Measurements from ENCODE around the gene LHFPL2.
A peak's percentile ranks its signal among the peaks of the same experiment; 100 is the strongest.
"Not testable (repeated sequence)": the region's sequence is repeated elsewhere in the genome, so short reads cannot be mapped to it uniquely, and the experiment has no call there.

The LHFPL2 gene, protein sequence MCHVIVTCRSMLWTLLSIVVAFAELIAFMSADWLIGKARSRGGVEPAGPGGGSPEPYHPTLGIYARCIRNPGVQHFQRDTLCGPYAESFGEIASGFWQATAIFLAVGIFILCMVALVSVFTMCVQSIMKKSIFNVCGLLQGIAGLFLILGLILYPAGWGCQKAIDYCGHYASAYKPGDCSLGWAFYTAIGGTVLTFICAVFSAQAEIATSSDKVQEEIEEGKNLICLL

DNA sequence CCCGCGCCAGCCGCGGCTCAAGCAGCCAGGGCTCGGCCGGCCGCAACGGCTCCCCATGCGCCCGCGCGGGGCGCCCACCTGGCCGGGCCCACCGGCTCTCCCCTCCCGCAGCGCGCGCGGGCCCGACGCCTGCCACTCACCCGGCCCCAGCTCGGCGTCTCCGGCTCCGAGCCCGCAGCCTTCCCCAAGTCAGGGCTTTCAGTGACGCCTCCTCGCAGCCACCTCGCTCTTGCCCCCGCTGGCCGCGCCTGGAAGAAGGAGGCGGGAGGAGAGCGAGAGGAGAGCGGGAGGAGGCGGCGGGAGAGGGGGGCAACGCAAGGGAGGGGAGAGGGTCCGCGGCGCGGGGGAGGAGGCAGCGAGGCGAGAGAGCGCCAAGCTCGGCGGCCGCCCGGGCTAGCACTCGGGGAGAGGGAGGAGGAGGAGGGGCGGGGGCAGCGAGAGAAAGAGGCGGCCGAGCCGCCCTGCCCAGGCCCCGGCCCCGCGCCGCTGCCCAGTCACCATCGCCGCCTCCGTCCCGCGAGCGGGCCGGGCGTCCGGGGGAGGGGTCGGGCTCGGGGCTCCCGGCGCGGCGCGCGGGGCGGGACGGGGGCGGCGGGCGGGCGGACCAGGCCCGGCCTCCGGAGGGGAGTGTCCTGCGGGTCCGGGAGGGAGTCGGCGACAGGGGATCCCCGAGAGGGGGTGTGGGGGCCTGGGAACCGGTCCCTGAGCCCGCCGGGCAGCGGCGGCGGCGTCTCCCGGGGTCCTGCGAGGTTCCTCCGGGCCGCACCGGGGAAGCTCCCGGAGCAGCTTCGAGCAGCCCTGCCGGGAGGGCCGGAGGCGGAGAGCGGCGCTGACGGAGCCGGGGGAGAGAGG, at the start of gene LHFPL2:
Gene LHFPL2 (minus strand): TSS at position 414 of the 852 bp plus-strand sequence. CDS start 138,559 bp downstream, outside the sequence.
- DNase-seq (ENCODE audit: low spot score): peak; percentile 6

DNA sequence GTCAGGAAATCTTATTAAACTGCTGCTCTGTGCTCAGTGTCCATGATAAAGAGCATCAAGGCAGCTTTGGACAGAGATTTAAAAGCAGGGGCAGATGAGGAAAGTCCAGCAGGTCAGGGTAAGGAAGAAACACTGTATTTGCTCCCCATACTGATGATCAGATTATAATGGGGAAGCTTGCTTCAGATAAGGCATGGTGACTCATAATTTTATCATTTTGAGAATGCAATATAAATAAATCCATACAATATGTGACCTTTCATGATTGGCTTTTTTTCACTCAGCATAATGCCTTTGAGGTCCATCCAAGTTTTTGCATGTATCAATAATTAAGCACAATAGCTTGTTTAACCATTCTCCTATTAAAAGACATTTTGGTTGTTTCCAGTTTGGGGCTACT, 48.1 kb upstream of the LHFPL2 start:
- DNase-seq (ENCODE audit: low spot score): no peak

DNA sequence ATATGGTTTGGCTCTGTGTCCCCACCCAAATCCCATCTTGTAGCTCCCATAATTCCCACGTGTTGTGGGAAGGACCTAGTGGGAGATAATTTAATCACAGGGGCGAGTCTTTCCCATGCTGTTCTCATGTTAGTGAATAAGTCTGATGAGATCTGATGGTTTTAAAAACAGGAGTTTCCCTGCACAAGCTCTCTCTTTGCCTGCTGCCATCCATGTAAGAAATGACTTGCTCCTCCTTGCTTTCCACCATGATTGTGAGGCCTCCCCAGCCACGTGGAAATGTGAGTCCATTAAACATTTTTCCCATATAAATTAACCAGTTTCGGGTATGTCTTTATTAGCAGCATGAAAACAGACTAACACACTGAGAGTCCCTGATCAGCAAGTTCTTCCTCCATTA, 47.5 kb upstream of the LHFPL2 start:
- not testable (repeated sequence) for DNase-seq (ENCODE audit: low spot score)

DNA sequence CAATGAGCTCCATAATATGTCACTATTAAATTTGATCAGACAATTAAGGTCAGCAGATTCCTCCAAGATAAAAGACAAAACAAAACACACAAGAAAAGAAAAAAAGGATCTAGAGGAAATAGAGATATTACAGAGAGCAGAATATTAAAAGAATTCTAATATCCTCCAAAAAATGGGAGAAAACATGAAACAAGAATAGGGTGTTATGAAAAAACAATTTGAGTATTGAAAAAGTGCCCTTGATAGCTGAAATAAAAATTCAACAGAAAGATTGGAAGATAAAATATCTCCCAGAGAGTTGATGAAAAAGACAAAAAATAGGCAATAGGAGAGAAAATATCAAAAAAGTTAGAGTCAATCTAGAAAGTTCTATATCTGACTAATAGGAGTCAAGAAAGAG, 44.8 kb upstream of the LHFPL2 start:
- DNase-seq (ENCODE audit: low spot score): no peak

DNA sequence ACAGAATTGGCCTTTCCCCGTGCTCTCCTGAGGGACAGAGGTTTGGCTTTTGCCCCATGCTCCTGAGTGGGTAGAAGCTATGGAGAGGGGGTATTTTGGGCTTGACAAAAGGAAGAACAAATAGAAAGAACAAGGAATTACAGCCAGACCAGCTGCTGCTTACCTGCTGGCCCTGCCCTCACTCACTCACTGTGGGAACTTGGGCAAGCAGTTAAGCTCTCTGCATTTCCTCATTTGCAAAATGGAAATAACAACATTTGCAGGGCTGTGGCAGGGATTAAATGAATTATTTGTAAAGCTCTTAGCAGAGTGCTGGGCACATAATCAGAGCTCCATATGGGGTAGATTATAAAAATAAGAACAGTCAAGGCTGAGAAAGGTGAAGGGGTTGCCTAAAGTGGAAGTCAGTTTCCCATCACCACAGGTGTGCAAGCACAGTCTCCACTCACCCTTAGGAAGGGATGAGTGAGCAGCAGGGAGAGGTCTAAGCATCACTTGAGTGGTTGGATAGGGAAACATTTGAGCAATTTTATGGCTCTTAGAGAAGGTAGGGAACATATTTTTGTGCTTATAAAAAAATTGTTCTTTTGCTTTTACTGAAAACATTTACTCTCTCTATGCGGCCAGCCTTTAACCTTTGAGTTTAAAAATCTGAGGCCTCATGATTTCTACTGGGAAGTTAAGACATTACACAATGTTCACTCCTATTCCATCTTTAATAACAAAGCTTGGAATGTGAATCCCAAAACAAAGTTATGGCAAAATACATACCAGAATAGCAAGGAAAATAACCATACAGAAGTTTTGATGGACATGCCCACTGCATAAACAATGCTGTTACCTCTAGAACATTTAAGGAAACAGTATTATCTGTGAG, 42.8 kb upstream of the LHFPL2 start:
- DNase-seq (ENCODE audit: low spot score): no peak

DNA sequence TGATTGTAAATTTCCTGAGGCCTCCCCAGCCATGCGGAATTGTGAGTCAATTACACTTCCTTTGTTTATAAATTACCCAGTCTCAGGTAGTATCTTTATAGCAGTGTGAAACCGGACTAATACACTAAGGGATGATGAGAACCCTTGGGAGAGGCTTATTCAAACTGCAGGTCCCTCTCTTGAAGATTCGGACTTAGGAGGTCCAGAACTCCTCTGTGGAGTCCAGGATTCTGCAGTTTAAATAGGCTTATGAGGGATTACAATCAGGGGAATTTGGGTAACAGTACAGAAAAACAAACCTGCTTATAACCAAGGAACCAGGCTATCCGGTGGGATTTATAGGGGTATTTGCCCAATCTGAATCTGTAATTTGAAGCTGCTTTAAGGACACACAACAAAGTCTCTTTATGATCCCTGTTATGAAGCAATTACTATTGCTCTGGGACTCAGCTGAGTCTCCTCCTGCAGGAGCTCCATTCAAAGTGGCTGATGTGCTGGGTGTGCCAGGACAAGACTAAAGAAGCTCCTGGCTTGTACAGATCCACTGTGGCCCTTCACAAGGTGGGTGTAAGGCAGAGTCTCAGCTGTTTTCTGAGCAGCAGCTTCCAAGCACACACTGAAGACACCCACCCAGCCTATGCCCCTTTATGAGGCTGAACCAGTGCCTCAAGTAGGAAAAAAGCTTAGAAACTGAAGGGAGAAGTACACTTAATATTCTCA, 41.8 kb upstream of the LHFPL2 start:
- no peak for DNase-seq (ENCODE audit: low spot score)

DNA sequence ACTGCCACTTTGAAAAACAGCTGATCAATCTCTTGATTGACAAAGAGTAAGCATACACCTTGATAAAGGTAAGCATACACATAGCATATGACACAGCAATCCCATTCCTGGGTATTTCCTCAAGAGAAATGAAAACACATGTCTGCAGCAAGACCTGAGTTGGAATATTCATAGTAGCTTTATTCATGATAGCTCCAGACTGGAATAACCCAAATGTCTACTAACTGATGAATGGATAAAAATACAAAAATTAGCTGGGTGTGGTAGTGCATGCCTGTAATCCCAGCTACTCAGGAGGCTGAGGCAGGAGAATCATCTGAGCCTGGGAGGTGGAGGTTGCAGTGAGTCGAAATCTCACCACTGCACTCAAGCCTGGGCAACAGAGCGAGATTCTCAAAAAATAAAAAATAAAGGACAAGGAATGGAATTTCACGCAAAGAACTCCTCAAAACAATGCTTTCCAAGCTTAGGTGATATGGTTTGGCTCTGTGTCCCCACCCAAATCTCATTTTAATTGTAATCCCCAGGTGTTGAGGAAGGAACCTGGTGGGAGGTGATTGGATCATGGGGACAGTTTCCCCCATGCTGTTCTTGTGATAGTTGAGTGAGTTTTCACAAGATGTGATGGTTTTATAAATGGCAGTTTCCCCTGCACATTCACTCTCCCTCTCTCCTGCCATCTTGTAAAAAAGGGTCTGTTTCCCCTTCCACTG, 41.1 kb upstream of the LHFPL2 start:
- no peak for DNase-seq (ENCODE audit: low spot score)

DNA sequence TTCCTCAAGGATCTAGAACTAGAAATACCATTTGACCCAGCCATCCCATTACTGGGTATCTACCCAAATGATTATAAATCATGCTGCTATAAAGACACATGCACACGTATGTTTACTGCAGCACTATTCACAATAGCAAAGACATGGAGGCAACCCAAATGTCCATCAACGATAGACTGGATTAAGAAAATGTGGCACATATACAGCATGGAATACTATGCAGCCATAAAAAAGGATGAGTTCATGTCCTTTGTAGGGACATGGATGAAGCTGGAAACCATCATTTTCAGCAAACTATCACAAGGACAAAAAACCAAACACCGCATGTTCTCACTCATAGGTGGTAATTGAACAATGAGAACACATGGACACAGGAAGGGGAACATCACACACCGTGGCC, 38.9 kb upstream of the LHFPL2 start:
- not testable (repeated sequence) for DNase-seq (ENCODE audit: low spot score)

DNA sequence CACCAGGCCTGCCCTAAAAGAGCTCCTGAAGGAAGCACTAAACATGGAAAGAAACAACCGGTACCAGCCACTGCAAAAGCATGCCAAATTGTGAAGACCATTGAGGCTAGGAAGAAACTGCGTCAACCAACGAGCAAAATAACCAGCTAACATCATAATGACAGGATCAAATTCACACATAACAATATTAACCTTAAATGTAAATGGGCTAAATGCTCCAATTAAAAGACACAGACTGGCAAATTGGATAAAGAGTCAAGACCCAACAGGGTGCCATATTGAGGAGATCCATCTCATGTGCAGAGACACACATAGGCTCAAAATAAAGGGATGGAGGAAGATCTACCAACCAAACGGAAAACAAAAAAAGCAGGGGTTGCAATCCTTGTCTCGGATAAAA, 35.3 kb upstream of the LHFPL2 start:
- DNase-seq (ENCODE audit: low spot score): not testable (repeated sequence)

DNA sequence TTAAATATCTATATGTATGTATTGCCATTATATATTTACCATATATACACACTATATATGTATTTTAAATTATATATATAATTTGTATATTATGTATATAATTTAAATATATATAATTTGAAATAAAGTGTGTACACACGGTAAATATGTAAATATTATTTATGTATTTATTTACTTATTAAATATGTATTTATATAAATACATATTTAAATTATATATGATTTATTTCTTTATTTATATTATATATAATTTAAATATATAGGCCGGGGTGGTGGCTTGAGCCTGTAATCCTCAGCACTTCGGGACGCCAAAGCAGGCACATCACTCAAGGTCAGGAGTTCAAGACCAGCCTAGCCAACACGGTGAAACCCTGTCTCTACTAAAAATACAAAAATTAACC, 31.3 kb upstream of the LHFPL2 start:
- no peak for DNase-seq (ENCODE audit: low spot score)

DNA sequence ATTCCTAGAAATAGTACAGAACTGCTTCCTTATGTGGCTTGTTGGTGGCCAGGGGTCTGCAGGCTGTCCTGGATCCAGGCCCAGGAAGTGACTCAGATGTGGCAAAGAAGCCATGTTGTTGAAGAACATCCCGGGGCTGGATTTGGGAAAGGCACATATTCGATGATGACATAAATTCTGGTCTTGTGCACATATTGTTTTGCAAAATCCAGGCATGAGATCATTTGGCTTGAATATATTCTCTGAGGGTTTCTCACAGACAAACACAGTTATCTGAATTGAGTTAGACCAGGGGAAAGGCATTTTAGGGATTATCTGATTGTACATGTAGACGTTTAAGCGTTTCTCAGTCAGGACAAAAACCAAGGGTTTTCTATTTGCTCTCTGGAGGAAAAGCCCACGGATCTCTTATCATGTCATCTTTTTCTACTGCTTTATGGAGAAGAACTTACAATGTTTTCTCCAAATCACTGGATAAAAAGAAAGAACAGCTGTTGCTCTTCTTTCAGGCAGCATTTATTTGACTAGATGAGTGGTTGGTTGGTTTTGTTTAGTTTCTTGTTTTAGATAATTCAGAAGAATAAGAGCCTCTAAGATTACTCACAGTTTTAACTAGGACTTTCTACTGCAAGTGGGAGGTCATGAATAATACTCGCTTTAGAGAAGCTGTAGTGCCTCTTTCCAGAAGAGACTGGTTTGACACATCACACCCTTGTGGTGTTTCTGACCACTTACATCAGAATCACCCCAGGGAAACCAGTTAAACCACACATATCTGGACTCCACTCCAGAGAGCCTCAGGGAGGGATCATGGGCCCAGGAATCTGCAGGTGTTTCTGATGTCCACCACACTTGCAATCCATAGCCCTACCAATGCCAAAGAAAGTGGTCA, 29.5 kb upstream of the LHFPL2 start:
- DNase-seq (ENCODE audit: low spot score): no peak

DNA sequence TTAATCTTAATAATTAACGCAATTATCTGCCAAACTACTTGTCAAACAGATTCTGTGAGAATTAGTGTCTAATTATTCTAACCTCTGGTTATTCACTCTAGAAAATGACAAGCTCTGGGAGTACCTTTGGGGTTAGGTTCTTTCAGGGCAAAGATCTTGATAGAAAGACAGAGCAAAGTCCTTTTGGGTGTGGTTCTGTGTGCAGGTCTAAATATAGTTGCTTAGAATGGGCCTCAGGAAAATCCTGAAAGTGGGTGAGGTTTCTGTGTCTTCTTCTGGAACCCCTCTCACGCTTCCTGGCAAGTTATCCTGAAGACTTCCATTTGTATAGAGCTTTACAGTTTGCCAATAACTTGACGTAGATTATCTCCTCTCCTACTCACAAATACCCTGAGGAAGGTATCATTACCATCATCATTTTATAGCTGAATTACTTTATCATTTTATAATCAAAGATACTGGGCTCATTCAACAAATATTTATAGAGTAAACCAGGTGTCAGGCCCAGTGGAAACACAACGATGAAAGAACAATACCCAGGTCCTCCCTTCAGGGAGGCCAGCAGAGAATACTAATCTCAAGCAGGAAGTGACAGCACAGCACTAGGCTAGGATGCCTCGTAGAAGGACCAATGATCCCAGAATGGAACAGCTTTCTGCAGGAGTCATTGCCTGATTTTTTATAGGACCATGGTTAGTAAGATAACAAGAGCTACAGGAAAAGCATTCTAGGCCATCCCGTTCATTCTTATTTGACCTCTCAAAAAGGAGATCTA, 27.6 kb upstream of the LHFPL2 start:
- no peak for DNase-seq (ENCODE audit: low spot score)

DNA sequence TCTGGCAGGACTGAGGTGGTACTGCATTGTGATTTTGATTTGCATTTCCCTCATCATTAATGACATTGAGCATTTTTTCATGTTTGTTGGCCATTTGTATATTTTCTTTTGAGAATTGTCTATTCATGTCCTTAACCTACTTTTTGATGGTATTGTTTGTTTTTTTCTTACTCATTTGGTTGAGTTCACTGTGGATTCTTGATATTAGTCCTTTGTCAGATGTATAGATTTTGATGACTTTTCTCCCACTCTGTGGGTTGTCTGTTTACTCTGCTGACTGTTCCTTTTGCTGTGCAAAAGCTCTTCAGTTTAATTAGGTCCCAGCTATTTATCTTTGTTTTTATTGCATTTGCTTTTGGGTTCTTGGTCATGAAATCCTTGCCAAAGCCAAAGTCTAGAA, 25.3 kb upstream of the LHFPL2 start:
- not testable (repeated sequence) for DNase-seq (ENCODE audit: low spot score)

DNA sequence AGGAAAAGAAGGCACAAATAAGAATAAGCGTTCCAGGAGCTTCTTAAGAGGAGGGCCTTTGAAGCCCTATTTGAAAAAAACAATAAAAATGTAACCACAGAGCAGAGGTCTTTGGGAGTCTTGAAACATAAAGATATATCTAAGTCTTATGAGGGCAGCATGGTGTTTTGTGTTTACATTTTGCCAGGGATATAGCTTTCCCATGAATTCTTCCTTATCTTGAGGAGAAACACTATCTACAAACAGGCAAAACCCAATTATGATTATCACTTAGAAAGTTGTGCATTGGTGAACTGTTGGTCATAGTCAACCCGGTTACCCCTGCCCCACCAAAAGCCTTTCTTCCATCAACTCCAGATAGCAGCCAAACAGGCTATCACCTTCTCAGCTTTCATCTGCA, 23.6 kb upstream of the LHFPL2 start:
- DNase-seq (ENCODE audit: low spot score): no peak

DNA sequence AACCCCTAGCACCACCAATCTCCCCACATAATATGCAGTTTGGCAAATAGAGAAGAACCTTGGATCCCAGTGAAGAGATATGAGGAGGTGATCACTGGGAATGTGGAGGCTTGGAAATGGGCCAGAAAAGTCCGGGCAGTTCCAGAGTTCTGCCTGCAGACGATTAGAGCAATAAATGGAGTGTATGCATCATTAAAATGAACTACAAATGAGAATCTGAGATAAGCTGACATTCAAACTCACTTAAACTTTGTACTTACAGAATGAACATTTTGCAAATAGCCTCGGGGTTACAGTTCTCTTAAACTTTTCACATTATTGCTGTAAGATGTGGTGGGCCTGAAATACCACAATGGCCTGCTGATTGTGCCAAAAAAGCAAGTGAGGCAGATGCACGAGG, 23.0 kb upstream of the LHFPL2 start:
- DNase-seq (ENCODE audit: low spot score): no peak

DNA sequence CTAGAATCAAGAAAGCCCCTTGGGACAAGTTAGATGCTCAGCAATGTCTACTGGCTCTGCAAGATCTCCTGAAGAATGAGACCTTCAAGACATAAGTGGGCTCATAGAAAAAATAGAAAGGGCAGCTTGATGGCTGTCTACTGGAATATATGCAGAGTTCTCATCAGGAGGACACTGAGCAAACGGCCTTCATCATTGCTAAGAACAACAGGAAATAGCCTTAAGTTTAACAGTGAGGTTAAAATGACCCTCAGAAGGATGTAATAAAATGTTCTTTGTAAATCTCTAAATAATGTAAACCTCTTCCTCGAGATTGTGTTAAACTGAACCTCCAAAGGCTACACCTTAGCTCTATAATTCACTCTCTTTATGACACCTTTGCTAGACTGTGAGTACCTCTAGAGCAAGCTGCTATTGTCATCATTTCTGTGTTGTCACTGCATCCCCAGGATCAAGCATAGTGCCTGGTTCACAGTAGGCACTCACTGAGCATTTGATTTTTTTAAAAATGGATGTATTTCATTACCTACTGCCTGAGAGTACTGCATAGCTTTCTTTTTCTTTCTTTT, 22.2 kb upstream of the LHFPL2 start:
- DNase-seq (ENCODE audit: low spot score): no peak

DNA sequence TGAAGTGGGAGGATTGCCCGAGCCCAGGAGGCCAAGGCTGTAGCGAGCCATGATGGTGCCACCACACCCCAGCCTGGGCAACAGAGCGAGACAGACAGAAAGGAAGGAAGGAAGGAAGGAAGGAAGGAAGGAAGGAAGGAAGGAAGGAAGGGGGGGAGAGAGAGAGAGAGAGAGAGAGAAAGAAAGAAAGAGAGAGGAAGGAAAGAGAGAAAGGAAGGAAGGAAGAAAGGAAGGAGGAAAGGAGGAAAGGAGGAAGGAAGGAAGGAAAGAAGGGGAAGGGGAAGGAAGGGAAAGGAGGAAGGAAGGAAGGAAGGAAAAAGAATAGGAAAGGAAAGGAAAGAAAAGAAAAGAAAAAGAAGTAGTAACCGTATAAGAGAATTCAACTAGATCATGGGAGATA, 20.8 kb upstream of the LHFPL2 start:
- DNase-seq (ENCODE audit: low spot score): no peak

DNA sequence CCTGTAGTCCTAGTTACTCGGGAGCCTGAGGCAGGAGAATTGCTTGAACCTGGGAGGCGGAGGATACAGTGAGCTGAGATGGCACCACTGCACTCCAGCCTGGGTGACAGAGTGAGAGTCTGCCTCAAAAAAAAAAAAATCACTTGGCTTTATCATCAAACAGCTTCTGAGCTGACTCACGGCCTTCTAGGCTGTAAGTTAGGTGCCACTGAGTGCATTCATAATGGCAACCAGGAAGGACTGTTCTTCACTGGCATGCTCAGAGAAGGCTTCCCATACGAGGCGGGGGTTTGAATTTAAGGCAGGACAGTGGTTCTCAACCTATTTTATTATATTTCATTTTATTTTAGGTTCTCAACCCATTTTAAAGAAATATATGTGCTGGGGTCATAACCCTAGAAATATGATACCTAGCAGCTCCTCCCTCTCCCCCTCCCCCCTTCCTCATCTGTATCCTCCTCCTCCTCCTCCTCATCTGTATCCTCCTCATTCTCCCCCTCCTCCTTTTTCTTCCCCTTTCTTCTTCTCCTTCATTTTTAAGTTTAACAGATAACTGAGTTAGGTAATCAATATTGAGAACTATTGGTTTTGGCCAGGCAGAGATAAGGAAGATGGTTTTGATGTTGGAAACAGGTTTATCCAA, 19.0 kb upstream of the LHFPL2 start:
- no peak for DNase-seq (ENCODE audit: low spot score)

DNA sequence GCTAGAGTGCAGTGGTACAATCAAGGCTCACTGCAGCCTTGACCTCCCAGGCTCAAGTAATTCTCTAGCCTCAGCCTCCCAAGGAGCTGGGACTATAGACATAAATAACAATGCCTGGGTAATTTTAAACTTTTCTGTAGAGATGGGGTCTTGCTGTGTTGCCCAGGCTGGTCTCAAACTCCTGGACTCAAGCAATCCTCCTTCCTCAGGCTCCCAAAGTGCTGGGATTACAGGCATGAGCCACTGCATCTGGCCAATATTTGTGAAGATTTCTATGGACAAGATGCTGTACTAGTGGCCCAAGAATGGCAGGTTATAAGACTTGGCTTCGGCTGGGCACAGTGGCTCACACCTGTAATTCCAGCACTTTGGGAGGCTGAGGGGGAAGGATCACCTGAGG, 18.4 kb upstream of the LHFPL2 start:
- not testable (repeated sequence) for DNase-seq (ENCODE audit: low spot score)

Measured in activated CD4-positive, alpha-beta T cell treated with anti-CD3 and anti-CD28 coated beads, Interleukin-2, Interleukin-4, amounts not matched to agents 100 ng/mL and 50 ng/mL, durations not matched to agents 16 hours and 8 hours (primary cell).